HG03432 (cell line): Measurements from ENCODE around the gene GJC2.
A peak's percentile ranks its signal among the peaks of the same experiment; 100 is the strongest.

Experiments used
- ATAC-seq: cut with Tn5 transposase; IDR thresholded peaks from one replicate; pipeline ENCODE4 v1.9.1; 2021; ENCODE audit warnings: mild to moderate bottlenecking, moderate library complexity; ENCODE audit not compliant: unreplicated experiment

Gene GJC2

DNA sequence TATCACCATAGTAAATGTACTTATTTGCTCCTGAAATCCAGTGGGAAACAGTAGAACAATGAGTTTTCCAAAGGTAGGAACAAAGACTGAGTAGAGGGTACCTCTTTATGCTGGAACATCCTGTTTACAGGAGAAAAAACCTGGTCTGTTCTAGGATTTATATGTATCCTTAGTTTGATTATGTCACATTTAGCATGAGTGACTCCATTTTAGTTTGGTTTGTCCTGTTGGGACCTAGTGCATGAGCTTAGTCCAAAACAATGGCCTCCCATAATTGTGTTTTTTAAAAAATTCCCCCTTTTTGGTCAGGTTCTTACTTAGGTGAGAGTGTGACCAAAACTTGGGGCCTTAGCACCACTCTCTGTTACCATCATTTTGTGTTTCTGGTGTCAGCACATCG lies 37.1 kb upstream of the GJC2 start:
- no peak for ATAC-seq

DNA sequence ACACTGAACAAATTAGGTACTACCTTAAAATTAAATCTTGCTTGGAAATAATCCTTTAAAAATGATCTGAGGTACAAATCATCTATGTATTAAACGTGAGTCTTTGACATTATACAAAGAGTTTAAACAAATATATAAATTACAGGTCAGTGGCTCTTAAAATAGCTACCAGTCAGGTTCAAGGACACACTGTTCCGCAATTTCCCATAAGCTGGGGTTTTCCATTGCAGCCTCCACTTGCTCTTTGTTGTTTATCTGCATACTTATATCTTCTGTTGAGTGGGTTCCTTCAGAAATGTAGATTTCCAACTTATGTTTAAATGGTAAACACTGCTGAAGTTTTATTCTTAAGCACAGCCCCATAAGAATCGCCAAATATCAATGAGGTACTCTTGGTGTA lies 34.9 kb upstream of the GJC2 start:
- ATAC-seq = no peak

DNA sequence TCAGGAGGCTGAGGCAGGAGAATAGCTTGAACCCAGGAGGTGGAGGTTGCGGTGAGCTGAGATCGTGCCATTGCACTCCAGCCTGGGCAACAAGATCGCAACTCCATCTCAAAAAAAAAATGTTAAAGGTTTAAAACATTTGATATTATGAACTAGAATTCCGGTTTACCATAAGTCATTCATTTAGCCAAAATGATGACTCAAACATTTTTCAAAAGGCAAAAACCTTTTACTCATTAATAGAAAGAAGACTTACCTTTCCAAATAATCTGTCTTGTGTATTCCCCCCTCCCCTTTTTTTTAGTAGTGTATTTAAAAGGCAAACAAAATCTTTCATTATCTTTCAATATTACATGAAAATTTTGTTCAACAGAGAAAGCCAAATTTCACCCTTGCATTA lies 32.4 kb upstream of the GJC2 start:
- no peak for ATAC-seq

DNA sequence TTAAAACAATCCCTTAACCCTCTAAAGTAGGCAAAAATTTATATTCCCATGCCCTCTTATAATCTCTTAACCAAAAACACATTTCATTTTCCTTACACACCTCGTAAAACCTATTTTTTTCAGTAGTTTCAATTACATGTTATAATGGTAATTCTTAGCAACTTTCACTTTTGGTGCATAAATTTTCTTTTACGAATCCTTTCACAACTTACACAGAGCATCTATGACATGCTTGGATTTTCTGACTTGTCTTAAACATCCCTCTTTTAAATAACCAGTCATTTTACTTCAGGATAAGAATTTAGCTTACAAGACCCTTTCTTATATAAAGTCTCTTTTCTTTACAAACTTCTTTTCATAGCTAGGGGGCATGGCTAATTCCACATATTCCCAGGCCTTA lies 31.7 kb upstream of the GJC2 start:
- ATAC-seq = no peak

DNA sequence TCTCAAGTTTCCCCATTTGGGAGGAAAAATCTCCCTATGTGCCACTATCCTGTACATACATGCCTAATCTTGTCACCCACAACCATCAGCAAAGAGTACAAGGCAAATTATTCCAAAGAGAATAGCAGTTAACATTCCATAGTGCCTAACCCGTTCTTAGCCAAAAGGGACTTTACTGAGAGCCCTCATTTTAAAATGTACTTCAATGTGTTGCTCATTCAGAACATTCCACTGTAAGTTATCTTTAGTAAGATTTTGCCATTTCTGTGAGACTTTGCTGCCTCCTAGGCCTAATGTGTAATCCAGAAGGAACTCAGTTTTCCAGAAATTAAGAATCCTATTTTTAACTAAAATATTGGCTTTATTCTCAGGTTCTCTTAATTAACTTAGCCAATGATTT lies 29.4 kb upstream of the GJC2 start:
- no peak for ATAC-seq

DNA sequence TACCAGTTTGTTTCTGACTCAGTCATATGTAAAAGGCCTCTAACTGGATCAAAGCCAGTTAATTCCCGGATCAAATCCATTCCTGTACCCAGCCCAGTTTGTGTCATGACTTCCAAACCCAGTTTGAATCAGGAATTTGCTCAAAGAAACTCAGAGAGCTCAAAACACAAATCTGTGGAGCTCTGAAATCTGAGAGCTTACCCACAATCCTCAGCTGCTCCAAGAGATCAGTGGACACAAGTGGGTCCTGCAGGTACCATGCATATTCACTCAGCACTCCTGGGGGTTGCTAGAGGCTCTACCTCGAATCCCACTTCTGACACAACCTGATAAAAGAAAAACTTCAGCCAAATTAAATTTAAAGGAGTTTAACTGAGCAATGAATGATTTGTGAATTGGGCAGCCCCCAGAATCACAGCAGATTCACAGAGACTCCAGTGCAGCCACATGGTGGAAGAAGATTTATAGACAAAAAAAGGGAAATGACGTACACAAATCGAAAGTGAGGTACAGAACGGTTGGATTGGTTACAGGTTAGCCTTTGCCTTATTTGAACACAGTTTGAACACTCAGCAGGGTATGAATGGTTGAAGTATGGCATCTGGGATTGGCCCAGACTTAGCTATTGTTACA lies 28.8 kb upstream of the GJC2 start:
- ATAC-seq = no peak

DNA sequence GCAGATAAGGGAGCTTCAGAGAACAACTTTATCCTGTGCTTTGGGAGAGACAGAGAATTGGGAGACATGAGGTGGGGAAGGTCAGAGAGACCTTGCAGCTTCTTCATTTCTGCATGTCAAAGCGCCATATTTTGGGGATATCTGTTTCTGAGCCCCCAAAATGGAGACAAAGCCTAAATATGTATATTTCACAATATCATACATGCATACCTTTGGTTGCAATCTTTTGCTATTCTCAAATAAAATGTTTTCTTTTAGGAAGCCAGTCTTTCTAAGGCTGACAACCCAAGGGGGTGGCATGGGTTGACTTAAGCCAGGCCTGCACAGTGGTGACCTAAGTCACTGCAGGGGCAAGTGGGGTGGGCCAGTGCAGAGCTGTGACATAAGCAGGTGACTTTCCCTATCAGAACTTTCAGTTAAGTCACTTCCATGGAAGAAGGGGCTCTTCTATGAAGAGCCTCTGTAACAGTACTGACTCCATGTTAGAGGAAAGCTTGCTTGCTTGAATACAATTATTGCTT lies 26.7 kb upstream of the GJC2 start:
- no peak for ATAC-seq

DNA sequence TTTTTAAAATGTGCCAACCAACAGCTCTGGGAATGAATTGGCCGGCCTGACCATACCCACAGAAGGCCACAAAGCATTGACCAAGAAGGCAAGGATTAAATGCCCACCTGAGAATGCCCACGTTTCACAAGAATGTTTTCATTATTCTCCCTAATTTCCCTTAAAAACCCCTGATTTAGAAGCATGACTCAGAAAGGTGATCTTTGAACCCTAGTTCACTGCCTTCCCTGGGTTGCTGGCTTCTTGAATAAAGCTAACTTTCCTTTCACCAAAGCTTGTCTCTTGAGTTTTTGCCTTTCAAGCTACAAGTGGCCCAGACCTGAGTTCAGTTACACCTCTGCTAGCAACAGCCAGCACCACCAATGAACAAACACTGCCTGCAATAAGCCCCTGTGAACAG lies 26.2 kb upstream of the GJC2 start:
- no peak for ATAC-seq

DNA sequence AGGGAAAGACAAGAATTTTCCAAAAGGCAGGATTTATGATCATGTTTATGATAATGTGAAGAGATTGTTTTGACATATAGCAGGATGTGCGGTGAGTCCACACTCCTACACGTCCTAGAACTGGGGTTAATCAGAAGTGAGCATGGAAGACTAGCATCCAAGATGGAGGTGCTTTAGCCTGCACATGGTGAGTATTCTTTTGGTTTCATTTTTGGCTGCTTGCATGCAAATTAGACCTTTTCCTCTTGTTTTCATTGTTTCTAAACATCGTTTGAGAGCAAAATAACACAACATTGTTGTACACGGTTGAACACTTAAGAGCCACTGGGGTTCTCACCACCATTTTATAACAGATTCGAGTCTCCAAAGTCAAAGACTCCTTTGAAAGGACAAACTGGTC lies 24.5 kb upstream of the GJC2 start:
- no peak for ATAC-seq

DNA sequence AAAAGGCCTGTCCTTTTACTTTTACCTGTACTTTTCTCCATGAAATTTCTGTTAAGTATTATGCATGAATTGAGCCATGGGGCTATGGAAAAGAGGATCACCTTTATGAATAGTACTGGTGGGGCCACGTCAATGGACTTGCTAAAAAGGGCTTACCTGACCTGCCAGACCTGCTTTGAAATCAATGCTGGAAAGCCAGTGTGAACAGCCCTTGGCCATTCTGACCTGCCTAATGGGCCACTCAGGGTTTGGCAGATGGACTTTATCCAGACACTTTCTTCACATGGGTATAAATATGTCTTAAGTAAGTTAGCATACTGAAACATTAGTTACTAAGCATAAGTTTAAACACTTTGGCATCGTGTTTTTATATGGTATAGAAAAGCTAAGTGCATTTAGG lies 18.0 kb upstream of the GJC2 start:
- no peak for ATAC-seq

DNA sequence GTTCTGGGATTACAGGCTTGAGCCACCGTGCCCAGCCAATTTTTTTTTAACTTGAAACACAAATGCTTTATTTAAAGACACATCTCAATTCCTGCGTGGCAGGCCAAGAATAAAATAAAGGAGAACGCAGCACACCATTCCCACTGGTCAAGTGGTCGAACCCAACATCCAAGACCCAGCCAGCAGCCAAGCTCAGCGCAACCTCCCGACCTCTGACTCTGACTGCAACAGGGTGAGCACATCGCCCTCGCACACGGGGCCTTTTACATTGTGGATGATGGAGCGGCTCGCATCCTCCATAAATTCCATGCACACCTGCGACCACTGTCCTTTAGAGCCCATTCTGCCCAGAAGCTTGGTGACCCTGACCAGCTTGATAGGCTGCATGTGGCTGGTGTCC lies 15.1 kb upstream of the GJC2 start:
- ATAC-seq = no peak

DNA sequence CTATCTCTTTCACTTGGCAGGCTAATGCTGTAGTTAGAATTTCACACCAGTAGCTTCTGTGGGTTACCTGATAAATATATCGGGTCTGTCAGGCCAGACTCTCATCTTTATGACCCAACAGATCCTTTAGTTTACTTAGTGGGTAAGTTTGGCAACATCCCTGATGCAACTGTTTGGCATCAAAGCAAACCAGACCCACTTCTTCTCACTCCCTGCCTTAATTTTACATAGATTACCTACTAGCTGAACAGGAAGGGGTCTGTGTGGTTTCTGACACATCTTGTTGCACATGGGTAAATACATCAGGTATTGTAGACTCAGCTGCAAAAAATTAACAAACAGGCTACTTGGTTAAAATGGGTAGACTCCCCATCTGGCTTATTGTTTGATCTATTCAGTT lies 12.8 kb upstream of the GJC2 start:
- ATAC-seq = no peak

DNA sequence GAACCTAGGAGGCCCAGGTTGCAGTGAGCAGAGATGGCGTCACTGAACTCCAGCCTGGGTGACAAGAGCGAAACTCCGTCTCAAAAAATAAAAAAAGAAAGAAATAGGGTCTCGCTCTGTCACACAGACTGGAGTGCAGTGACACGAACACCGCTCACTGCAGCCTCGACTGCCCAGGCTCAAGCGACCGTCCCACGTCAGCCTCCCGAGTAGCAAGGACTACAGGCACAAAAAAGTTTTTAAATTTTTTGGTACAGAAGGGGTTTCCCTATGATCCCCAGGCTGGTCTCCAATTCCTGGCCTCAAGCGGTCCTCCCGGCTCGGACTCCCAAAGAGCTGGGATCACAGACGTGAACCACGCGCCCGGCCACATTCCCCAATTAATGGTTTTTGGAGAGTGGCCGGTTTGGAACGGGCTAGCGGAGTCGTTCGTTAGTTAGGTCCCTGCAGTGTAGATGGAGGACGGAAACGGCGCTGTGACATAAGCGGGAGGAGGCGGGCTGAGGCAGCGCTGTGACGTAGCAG lies 10.3 kb upstream of the GJC2 start:
- no peak for ATAC-seq

DNA sequence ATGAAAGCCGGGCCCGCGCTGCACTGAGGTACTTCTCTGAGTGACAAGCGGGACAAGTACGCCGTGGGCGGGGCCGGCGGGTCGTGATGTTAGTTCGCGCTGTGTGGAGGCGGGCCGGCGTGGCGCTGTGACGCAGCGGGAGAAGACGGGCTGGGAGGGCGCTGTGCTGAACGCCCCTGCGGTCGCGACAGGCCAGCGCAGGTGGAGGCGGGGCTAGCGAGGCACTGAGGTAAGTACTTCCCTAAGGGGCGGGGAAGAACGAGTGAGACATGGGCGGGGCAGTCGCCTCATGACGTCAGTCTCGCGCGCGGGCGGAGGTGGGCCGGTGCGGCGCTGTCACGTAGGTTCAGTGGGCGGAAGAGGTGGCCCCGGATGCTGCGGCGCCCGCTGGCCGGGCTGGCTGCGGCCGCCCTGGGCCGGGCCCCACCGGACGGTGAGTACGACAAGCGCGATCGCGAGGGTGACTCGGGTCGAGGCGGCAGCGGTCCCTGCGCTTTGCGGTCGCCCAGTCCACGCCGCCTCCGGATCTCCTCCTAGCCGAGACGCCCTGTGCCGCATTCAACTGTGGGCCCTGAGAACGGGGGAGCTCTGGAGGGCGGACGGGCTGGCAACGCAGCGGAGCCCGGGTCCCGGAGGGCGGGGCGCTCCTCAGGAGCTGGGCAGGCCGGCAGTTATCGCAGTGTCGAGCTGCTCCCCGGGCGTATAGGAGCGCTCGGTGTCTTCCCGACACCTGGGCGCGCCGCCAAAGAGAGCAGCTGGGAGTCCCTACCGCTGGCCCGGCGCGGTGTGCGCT lies 9.6 kb upstream of the GJC2 start, which contains the start of gene GUK1:
Gene GUK1, plus strand, starts transcription at position 349 of the 793 bp plus-strand sequence. Its CDS starts 24 bp downstream, at position 373.
- ATAC-seq = peak; percentile 92

DNA sequence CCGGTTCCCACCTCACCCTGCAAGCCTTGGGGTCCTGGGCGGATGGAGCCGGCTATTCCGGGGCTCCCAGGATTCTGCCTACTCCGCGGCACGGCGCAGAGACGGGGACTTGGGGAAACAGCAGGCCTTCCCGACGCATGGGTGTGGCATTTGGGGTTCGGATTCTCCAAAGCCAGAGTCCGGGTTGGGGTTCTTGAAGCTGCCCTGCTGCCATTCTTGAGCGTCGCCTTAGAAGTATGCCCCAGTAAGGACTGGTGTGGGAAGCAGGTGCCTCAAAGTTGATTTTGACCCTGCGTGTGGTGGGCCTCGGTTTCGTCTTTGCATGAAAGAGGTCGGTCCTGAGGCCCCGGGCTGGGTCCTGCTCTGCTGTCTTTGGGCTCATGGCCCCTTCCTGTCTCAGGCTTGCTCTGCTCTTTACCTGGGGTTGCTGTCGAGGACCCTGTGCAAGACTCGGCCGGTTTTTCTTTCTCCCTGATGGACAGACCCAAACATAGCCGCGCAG lies 9.0 kb upstream of the GJC2 start:
- no peak for ATAC-seq

DNA sequence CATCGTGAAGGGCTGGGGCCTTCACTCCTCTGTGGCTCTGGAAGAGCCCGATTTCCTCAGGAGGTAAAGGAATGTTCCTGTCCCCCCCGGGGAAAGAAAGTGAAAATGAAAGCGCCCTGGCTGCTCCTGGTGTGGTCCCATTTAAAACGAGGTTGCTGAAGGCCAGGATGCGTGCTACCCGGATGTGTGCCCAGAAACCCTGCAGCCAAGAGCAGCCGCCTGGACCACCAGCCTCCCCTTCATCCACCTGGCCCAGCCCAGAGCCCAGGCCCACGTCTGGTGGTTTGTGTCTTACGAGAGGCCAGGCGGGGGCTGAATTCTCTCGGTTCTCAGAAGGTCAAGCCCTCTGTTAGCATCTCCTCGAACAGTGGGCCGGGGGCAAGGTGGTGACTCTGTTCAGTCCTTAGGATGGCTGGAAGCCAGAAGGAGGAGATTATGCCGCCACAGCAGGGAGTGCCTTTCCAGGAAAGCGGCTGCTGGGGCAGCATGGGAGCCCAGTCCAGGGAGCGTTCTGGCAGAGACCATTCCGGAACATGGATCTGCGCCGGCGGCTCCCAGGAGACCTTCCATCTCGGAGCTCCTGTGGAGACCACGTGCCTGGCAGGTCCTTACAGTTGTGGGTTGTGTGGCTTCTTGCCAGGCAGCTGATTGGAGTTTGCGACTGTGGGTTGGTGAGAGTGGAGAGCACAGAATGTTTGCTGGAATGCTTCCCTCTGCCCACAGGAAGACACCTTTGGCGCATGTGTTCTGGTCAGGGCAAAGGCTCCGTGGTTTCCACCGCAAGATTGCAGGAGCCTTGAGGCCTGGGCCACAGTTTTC lies 8.3 kb upstream of the GJC2 start:
- ATAC-seq = no peak

DNA sequence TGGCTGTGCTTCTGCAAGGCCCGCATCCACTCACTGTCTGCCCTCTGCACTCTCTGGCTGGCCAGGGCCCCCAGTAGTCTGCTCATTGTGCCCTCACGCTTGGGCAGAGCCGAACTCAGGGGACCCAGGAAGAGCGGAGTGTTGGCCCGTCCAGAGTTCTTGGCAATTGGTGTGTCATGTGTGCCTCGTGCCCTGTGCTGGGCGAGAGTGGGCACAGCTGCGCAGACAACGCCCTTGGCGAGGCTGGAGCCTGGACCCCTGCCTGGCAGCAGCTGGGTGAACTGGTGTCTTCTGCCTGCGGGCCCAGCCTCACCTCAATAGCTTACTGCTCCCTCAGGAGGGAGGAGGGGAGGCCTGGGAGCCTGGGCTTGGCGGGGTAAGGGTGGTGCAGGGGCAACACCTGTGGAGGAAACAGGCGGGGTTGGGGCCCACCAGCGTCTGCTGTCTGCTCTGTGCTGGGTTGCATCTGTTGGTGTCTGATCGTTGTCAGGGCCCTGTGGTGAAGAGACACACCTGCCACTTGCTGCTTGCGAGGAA lies 7.5 kb upstream of the GJC2 start:
- no peak for ATAC-seq

DNA sequence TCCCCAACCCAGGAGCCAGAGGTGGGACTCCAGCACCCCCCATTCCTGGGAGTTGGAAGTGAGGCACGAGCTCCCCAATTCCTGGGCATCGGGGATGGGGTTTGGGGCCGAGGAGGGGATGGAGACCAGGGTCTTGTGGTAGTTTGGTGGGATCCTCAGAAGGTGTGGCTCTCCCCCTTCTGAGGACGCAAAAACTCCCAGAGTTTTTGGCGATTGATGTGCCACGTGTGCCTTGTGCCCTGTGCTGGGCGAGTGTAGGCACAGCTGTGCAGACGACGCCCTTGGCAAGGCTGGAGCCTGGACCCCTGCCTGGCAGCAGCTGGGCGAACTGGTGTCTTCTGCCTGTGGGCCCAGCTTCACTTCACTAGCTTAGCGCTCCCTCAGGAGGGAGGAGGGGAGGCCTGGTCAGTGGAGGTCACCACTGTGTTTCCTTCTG lies 7.0 kb upstream of the GJC2 start:
- no peak for ATAC-seq

DNA sequence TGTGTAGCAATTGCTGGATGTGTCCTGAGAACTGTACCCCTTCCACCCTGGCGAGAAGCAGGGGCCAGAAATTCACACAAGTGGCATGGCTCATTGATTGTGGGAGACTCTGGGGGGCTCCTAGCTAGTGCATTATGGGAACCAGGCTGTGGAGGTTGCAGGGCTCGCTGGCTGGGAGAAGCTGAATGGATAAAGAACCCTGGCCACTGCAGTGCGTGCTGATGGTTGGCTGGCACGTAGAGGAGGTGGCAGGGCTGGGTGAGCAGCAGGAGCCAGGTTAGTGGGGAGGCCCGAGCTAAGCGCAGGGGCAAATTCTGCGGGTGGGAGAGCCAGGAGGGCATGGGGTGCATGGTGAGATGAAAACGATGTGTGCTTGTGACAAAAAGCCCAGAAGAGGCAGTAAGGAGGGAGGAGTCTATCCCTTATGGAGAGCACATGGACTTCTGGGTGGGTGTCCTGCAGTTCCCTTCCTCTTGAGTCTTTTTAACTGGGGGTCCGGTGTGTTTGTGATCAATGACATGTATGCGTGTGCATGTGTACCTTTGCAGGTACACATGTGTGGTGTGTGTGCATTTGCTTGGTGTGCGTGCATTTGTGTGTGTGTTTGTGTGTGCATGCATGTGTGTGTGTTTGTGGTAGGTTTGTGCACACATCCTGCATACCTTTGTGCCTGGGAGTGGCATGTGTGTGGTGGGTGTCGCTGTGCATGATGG lies 6.1 kb upstream of the GJC2 start:
- no peak for ATAC-seq
